GM18520 (cell line): Measurements from ENCODE around the gene AQP3.
"Not testable (repeated sequence)": the region's sequence is repeated elsewhere in the genome, so short reads cannot be mapped to it uniquely, and the experiment has no call there.

Experiments used
- ATAC-seq: cut with Tn5 transposase; IDR thresholded peaks from one replicate; pipeline ENCODE4 v1.9.1; 2021; ENCODE audit not compliant: unreplicated experiment

AQP3 gene

GRCh38 chr9:33465096-33465495 lies 17.7 kb upstream of the AQP3 start:
- no peak for ATAC-seq

GRCh38 chr9:33464045-33464636 lies 16.7 kb upstream of the AQP3 start:
- ATAC-seq = no peak

- ATAC-seq = no peak
Observed at GRCh38 chr9:33463151-33463550, 15.8 kb upstream of the AQP3 start.

GRCh38 chr9:33461492-33461891 lies 14.1 kb upstream of the AQP3 start:
- ATAC-seq = no peak

GRCh38 chr9:33460854-33461253 lies 13.5 kb upstream of the AQP3 start:
- no peak for ATAC-seq

GRCh38 chr9:33459115-33459514 lies 11.7 kb upstream of the AQP3 start:
- no peak for ATAC-seq

GRCh38 chr9:33458444-33458843 lies 11.1 kb upstream of the AQP3 start:
- ATAC-seq = no peak

GRCh38 chr9:33455945-33456344 lies 8.6 kb upstream of the AQP3 start:
- ATAC-seq = no peak

GRCh38 chr9:33455456-33455855 lies 8.1 kb upstream of the AQP3 start:
- ATAC-seq = not testable (repeated sequence)

GRCh38 chr9:33454661-33455026 lies 7.3 kb upstream of the AQP3 start:
- ATAC-seq = not testable (repeated sequence)

GRCh38 chr9:33453999-33454660 lies 6.7 kb upstream of the AQP3 start:
- no peak for ATAC-seq

GRCh38 chr9:33453286-33453860 lies 6.0 kb upstream of the AQP3 start:
- ATAC-seq = no peak

GRCh38 chr9:33452828-33453271 lies 5.5 kb upstream of the AQP3 start:
- no peak for ATAC-seq

GRCh38 chr9:33450621-33451146 lies 3.3 kb upstream of the AQP3 start:
- ATAC-seq = no peak

GRCh38 chr9:33449715-33450114 lies 2.3 kb upstream of the AQP3 start:
- no peak for ATAC-seq

- no peak for ATAC-seq
Observed at GRCh38 chr9:33447799-33448553, 583 bp upstream of the AQP3 start.

- peak; percentile 90 for ATAC-seq
Observed at GRCh38 chr9:33446240-33446945, 1.0 kb downstream of the AQP3 start.

- no peak for ATAC-seq
Observed at GRCh38 chr9:33445389-33446239, 1.8 kb downstream of the AQP3 start.

- ATAC-seq = no peak
Observed at GRCh38 chr9:33443464-33444154, 3.8 kb downstream of the AQP3 start.
